PFSK-1 (cell line): ENCODE measurements around the gene IL1R2.

ENCODE experiments used
- FOXP2 ChIP-seq: optimal IDR thresholded peaks from 2 replicates; pipeline ENCODE3; 2011; ENCODE audit warnings: borderline replicate concordance, control low read depth, inconsistent platforms; ENCODE audit not compliant: insufficient read depth; ENCODE audit errors: extremely low read length, extremely low read depth
- POLR2AphosphoS5 ChIP-seq: IDR thresholded peaks from 2 replicates; pipeline ENCODE4 v1.6.1; 2012; ENCODE audit warnings: low read depth, mild to moderate bottlenecking, control low read depth, low read length, moderate library complexity
- SIN3A ChIP-seq: IDR thresholded peaks from 2 replicates; pipeline ENCODE4 v1.6.1; 2012; ENCODE audit warnings: mild to moderate bottlenecking, low read length, moderate library complexity, borderline replicate concordance; ENCODE audit not compliant: insufficient read depth
- TAF1 ChIP-seq: IDR thresholded peaks from 2 replicates; pipeline ENCODE4 v1.6.1; 2012; ENCODE audit warnings: low read length, control low read depth, borderline replicate concordance; ENCODE audit not compliant: insufficient read depth
- TF ChIP-seq, protein P1 (sequence below), 2 experiments: IDR thresholded peaks; 2 replicates each; pipeline versions ENCODE4 v1.6.1 to v1.8.0; 2011 to 2012; ENCODE audit warnings: low read depth in 2 of 2, low read length in 2 of 2, control low read depth in 1 of 2, inconsistent platforms in 1 of 2, mild to moderate bottlenecking in 1 of 2, moderate library complexity in 1 of 2; ENCODE audit not compliant: insufficient read depth in 1 of 2

The IL1R2 gene

DNA sequence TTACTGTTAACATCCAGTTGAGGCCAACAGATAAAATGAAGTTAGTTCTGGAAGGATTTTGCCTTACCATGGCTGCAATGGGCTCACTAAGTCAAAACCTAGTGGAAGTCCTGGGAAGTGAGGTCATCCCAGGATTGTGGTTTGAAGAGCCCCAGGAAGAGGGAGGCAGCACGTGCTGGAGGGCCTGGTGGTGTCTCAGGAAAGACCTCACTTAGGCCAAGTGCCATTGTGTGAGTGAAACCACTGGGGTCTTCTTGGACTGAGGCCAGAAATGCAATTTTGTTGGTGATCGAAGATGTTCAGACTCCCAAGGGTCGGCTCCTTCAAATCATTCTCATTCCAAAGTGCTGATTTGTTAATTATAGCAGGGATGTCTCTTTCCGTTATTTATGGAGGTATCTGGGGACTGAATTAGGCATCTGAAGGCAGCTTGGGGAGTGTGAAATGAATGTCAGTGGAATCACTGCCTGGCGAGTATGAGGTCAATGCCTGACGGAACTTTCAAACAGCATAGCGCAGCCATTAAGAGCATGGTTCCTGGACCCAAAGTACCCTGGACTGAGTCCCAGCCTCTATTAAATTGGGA is 60.0 kb downstream of the IL1R2 start:
- no peak for TF ChIP-seq FOXP2
- no peak for TF ChIP-seq POLR2AphosphoS5
- TF ChIP-seq TAF1: no peak
- no peak for TF ChIP-seq SIN3A
- TF ChIP-seq, protein P1, sequence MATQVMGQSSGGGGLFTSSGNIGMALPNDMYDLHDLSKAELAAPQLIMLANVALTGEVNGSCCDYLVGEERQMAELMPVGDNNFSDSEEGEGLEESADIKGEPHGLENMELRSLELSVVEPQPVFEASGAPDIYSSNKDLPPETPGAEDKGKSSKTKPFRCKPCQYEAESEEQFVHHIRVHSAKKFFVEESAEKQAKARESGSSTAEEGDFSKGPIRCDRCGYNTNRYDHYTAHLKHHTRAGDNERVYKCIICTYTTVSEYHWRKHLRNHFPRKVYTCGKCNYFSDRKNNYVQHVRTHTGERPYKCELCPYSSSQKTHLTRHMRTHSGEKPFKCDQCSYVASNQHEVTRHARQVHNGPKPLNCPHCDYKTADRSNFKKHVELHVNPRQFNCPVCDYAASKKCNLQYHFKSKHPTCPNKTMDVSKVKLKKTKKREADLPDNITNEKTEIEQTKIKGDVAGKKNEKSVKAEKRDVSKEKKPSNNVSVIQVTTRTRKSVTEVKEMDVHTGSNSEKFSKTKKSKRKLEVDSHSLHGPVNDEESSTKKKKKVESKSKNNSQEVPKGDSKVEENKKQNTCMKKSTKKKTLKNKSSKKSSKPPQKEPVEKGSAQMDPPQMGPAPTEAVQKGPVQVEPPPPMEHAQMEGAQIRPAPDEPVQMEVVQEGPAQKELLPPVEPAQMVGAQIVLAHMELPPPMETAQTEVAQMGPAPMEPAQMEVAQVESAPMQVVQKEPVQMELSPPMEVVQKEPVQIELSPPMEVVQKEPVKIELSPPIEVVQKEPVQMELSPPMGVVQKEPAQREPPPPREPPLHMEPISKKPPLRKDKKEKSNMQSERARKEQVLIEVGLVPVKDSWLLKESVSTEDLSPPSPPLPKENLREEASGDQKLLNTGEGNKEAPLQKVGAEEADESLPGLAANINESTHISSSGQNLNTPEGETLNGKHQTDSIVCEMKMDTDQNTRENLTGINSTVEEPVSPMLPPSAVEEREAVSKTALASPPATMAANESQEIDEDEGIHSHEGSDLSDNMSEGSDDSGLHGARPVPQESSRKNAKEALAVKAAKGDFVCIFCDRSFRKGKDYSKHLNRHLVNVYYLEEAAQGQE (IDR thresholded peaks at IDR 0.05; ENCODE audit: insufficient read depth in 1 of 2, low read depth in 2 of 2, low read length in 2 of 2): no peak

DNA sequence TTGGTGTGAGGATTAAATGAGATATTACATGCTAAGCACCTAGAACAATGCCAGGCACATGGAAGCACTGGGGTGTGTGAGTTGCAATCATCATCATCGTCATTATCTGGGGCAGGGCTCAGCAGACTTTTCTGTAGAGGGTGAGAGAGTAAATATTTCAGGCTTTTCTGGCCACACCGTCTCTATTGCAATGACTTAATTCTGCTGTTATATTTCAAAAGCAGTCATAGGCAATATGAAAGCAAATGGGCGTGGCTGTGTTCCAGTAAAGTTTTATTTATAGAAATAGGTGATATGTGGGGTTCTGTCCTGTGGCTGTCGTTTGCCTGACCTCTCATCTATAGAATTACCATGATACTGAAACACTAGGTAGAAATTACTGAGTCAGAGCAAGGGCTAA is 60.6 kb downstream of the IL1R2 start:
- TF ChIP-seq, protein P1 (IDR thresholded peaks at IDR 0.05; ENCODE audit: insufficient read depth in 1 of 2, low read depth in 2 of 2, low read length in 2 of 2): no peak
- TF ChIP-seq TAF1 (no peak), POLR2AphosphoS5 (no peak), FOXP2 (no peak), SIN3A (no peak)

DNA sequence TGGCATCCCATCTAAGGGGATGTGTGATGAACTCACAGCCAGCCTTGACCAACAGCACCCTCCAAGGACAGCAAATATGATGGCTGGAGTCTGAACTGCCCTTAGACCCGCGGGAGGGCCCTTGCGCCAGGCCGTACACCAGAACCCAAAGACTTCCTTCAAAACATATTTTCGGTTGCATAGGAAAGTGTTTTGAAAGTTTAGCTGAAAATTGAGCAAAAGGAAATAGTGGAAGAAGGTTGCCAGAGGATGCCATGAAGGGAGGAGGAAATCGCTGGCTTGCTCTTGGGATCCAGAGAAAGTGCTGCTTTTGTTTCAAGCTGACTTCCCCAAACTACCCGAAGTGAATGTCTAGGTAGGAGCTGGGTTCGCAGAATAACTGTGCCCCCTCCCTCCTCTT is 61.3 kb downstream of the IL1R2 start:
- TF ChIP-seq, protein P1 (IDR thresholded peaks at IDR 0.05; ENCODE audit: insufficient read depth in 1 of 2, low read depth in 2 of 2, low read length in 2 of 2): no peak
- no peak for TF ChIP-seq SIN3A
- TF ChIP-seq POLR2AphosphoS5: no peak
- TF ChIP-seq FOXP2: no peak
- TF ChIP-seq TAF1: no peak

DNA sequence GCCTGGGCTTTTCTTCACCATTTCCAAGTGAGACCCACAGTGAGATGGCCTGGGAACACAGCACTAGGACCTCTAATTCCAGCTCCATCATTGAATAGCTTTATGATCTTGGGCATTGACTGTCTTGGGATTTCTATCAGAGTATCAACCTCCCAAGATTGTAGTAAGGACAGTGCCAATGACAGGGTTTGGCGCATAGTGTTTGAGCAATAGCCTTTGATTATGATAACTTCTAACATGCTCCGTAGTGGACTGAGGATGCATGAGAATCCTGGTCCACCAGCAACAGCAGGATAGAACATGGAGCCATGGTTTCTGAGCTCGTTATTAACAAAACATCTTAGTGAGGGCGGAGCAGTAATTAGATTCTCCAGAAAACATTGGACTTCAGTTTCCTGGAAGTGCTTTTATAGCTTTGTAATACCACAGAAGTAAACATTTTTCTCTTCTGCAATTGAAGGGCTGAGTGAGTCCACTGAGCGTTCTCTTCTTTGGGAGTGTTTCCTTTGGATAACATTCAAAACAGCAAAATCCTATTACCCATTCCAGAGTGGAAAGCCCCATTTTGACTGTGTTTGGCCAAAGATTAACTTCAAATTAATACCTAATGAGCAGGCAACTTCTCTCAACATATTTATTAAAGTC is 63.7 kb downstream of the IL1R2 start:
- TF ChIP-seq, protein P1 (IDR thresholded peaks at IDR 0.05; ENCODE audit: insufficient read depth in 1 of 2, low read depth in 2 of 2, low read length in 2 of 2): no peak
- TF ChIP-seq POLR2AphosphoS5 (no peak), FOXP2 (no peak), SIN3A (no peak), TAF1 (no peak)

DNA sequence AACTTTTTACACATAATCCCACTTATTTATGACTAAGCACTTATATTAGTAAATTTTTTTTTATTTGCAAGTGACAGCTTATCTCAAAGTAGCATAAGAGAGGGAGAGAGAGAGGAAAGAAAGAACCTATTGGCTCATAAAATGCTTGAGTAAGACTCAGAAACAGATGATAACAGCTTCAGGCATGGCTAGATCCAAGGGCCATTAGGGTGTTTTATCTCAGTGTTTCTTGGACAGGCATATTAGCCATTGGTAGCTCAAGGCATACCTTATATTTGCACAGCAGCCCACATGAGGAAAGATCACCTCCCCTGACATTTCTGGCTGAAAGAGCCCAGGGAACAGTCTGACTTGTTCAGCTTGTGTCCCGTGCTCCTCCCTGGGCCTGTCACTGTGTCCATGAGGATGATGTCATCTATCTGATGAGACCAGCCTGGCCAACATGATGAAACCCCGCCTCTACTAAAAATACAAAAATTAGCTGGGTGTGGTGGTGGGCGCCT is 64.4 kb downstream of the IL1R2 start:
- TF ChIP-seq POLR2AphosphoS5: no peak
- no peak for TF ChIP-seq TAF1
- TF ChIP-seq SIN3A: no peak
- TF ChIP-seq, protein P1 (IDR thresholded peaks at IDR 0.05; ENCODE audit: insufficient read depth in 1 of 2, low read depth in 2 of 2, low read length in 2 of 2): no peak
- no peak for TF ChIP-seq FOXP2
